Transverse colon (tissue), 4 donors: ENCODE data around the gene PLCXD3.

ENCODE experiments used
- CTCF ChIP-seq, 5 experiments: fragments of 200-600 bp in 3 of 5; fragments of 450-650 bp in 2 of 5; sonication (generic) in 3 of 5; IDR thresholded peaks; 1 replicate in 2 of 5; 2 replicates in 3 of 5; pipeline ENCODE4 v1.5.1; 2016 to 2017; ENCODE audit warnings: antibody characterized with exemption in 5 of 5, inconsistent platforms in 3 of 5, mild to moderate bottlenecking in 2 of 5, moderate library complexity in 1 of 5
- EP300 ChIP-seq: sonication (generic); formaldehyde crosslinking; IDR thresholded peaks from one replicate; pipeline ENCODE4 v1.6.1; 2017; ENCODE audit warnings: antibody characterized with exemption, low read depth
- POLR2A ChIP-seq: fragments of 450-650 bp; IDR thresholded peaks from one replicate; pipeline ENCODE4 v1.6.1; 2016; ENCODE audit warnings: antibody characterized with exemption, mild to moderate bottlenecking, moderate library complexity
- POLR2AphosphoS5 ChIP-seq, 3 donors: sonication (generic); formaldehyde crosslinking; IDR thresholded peaks; one replicate each; pipeline ENCODE4 v1.6.1; 2016; ENCODE audit warnings: antibody characterized with exemption in 3 of 3

- TF ChIP-seq POLR2A (no peak), CTCF (IDR thresholded peaks at IDR 0.05) (no peak), POLR2AphosphoS5 (IDR thresholded peaks at IDR 0.05) (no peak), EP300 (no peak)
Observed at GRCh38 chr5:41336471-41336870, 173.9 kb downstream of the PLCXD3 start.
